ENCODE results near the gene RENBP. TPM values are rescaled to one million over a fixed set of nuclear protein-coding genes. Genes with fewer than 3 reads are reported as not detected.

The RENBP gene
- total and polyA plus RNA-seq, 2 of the 13 experiments (the other 11 are each of a cell fraction or from before 2014, with no cell fraction given), result 1.4 to 2.6 TPM

- 86% methylated on average over 1 of the region's 4 CpGs for WGBS (ENCODE audit: low lambda C conversion rate)
- Histone ChIP-seq H2AFZ (ENCODE audit: low read length) (no peak overlapping the region), H3K79me2 (ENCODE audit: insufficient read depth, low read length) (no peaks in the 10 kb centered on the region), H4K20me1 (ENCODE audit: insufficient read depth, low read length) (no peaks in the 10 kb centered on the region), H3K36me3 (replicated peaks in 1 of 2; ENCODE audit: control insufficient read depth in 1 of 2, insufficient read depth in 2 of 2, low read length in 2 of 2) (peaks cover 0 to 1% of the 10 kb centered on the region in 2 experiments; a peak in 1 of 5 replicates), H3K9ac (ENCODE audit: insufficient read depth, low read depth, low read length) (no peak overlapping the region), H3K4me1 (ENCODE audit: insufficient read depth, low read length) (peaks cover 69% of the 10 kb centered on the region), H3K4me2 (ENCODE audit: low read depth, low read length) (no peak overlapping the region), H3K27me3 (ENCODE audit: control insufficient read depth in 1 of 2, insufficient read depth in 2 of 2, low read length in 2 of 2) (no peaks in the 10 kb centered on the region; a peak in 1 of 5 replicates), H3K4me3 (replicated peaks in 1 of 3; ENCODE audit: insufficient read depth in 1 of 3, low read depth in 2 of 3, low read length in 3 of 3) (no peak overlapping the region), H3K27ac (ENCODE audit: extremely low read length, insufficient read depth, low read length) (no peak overlapping the region), H3K9me3 (ENCODE audit: low read length) (no peaks in the 10 kb centered on the region)
- ATAC-seq (no peak), DNase-seq (ENCODE audit: low spot score) (no peak), FAIRE-seq (no peak)
- intact Hi-C loops (cut with micrococcal nuclease; ENCODE audit: unreplicated experiment) (loop anchor here (2.0 kb wide), 1 partner anchor 21 kb away; no protein-coding TSS in a partner anchor), in situ Hi-C loops (cut with HindIII; ENCODE audit: extremely low pct_ligation_motif_present, low pct_unique_long_range_greater_than_20kb) (no loop called here)
- ChIA-PET POLR2A (interaction anchor here (1.1 to 3.7 kb wide), 3 partner anchors 10 to 198 kb away, joined by 3 to 20 read pairs (median 4); partner anchors contain the start of gene NAA10), CTCF (ENCODE audit: low intra/inter-chr PET ratio, low total read pairs) (interaction anchor here (4.4 kb wide), 1 partner anchor 22 kb away, joined by 29 read pairs; no protein-coding TSS in a partner anchor)
- BruUV-seq (replicated peaks), result no TSS peak
- TF ChIP-seq ZNF33B (CRISPR knock-in tag; IDR thresholded peaks at IDR 0.05) (no peak), ZBTB25 (CRISPR knock-in tag; IDR thresholded peaks at IDR 0.05) (no peak), ARNT (IDR thresholded peaks at IDR 0.05) (no peak), ZSCAN22 (CRISPR knock-in tag; IDR thresholded peaks at IDR 0.05) (no peak), TEAD2 (CRISPR knock-in tag; IDR thresholded peaks at IDR 0.05) (no peak), SALL1 (CRISPR knock-in tag; IDR thresholded peaks at IDR 0.05) (no peak), ZNF569 (CRISPR knock-in tag; IDR thresholded peaks at IDR 0.05; ENCODE audit: borderline replicate concordance) (no peak), ZNF343 (CRISPR knock-in tag; IDR thresholded peaks at IDR 0.05) (no peak), ARID5B (CRISPR knock-in tag; IDR thresholded peaks at IDR 0.05) (no peak), ZNF598 (CRISPR knock-in tag; IDR thresholded peaks at IDR 0.05; ENCODE audit: borderline replicate concordance) (no peak)
These were observed 19.1 kb downstream of the RENBP start for GRCh38 chrX:153925387-153925738.

Measured in HepG2 (cell line).